Endodermal cell (in vitro differentiated cells): ENCODE data around the gene LYPD4. TPM values are rescaled to one million over a fixed set of nuclear protein-coding genes. Genes with fewer than 3 reads are reported as not detected.

ENCODE experiments used
- DNase-seq: peaks from one replicate; pipeline ENCODE4 v3.0.0-alpha.2; 2017
- H3K27ac ChIP-seq: 2 replicates; pipeline ENCODE4 v1.5.1; 2013; ENCODE audit warnings: mild to moderate bottlenecking, low read depth, low read length, moderate library complexity
- H3K27me3 ChIP-seq: 2 replicates; pipeline ENCODE4 v1.6.1; 2013; ENCODE audit warnings: mild to moderate bottlenecking, low read length, moderate library complexity; ENCODE audit not compliant: insufficient read depth, control insufficient read depth, poor library complexity, severe bottlenecking
- H3K36me3 ChIP-seq: 2 replicates; pipeline ENCODE4 v1.7.0; 2013; ENCODE audit warnings: mild to moderate bottlenecking, low read length, moderate library complexity; ENCODE audit not compliant: control insufficient read depth, insufficient read depth
- H3K4me1 ChIP-seq: one replicate; pipeline ENCODE4 v1.7.0; 2013; ENCODE audit warnings: low read length; ENCODE audit not compliant: control insufficient read depth, insufficient read depth
- H3K4me3 ChIP-seq: 2 replicates; pipeline ENCODE4 v1.5.1; 2013; ENCODE audit warnings: mild to moderate bottlenecking, low read length, moderate library complexity
- H3K9ac ChIP-seq: 2 replicates; pipeline ENCODE4 v1.6.1; 2013; ENCODE audit warnings: mild to moderate bottlenecking, low read length, moderate library complexity; ENCODE audit not compliant: poor library complexity, severe bottlenecking; ENCODE audit errors: extremely low read depth
- H3K9me3 ChIP-seq: 2 replicates; pipeline ENCODE4 v1.6.1; 2013; ENCODE audit warnings: mild to moderate bottlenecking, low read length, moderate library complexity; ENCODE audit not compliant: control insufficient read depth
- H3K27ac Mint-ChIP-seq: 2 replicates; pipeline ENCODE4 v1.8.0; 2020; ENCODE audit warnings: mixed read lengths
- H3K27me3 Mint-ChIP-seq: 2 replicates; pipeline ENCODE4 v1.8.0; 2021; ENCODE audit warnings: mild to moderate bottlenecking, mixed read lengths; ENCODE audit not compliant: insufficient read depth
- H3K36me3 Mint-ChIP-seq: 2 replicates; pipeline ENCODE4 v1.8.0; 2020; ENCODE audit warnings: low read depth, mixed read lengths
- H3K4me1 Mint-ChIP-seq: 2 replicates; pipeline ENCODE4 v1.8.0; 2020; ENCODE audit warnings: mixed read lengths
- H3K4me3 Mint-ChIP-seq: 2 replicates; pipeline ENCODE4 v1.8.0; 2020; ENCODE audit warnings: mild to moderate bottlenecking, moderate library complexity, mixed read lengths
- H3K9me3 Mint-ChIP-seq: 2 replicates; pipeline ENCODE4 v1.8.0; 2020; ENCODE audit warnings: mild to moderate bottlenecking, mixed read lengths
- WGBS, 2 experiments: methylation state at CpG; one replicate each; pipeline versions ENCODE4 v1.1.5 to v1.1.7; 2013; ENCODE audit warnings: missing lambda C conversion rate in 2 of 2, mixed read lengths in 1 of 2; ENCODE audit not compliant: insufficient coverage in 1 of 2, insufficient read length in 1 of 2; 5-methylcytosine and 5-hydroxymethylcytosine counted together
- total RNA-seq, 2 donors: library from RNA; stranded (reverse); fragmentation: NEBNext Ultra II Directional in 1 of 2; extraction: Animal tissue kit (Norgen Biotek cat#: 25700) in 1 of 2; gene quantifications; 2 replicates in 1 of 2; 3 replicates in 1 of 2; pipeline ENCODE4 v1.2.1, GENCODE V29; 2021
- TF ChIP-seq, protein P1 (sequence below): fragments of 200-600 bp; sonication (generic); conservative IDR thresholded peaks from 2 replicates; pipeline ENCODE4 v1.5.0; 2021; ENCODE audit warnings: antibody characterized with exemption, mild to moderate bottlenecking

LYPD4 gene
- total RNA-seq, 2 donors from 2014 or later, result not detected

DNA sequence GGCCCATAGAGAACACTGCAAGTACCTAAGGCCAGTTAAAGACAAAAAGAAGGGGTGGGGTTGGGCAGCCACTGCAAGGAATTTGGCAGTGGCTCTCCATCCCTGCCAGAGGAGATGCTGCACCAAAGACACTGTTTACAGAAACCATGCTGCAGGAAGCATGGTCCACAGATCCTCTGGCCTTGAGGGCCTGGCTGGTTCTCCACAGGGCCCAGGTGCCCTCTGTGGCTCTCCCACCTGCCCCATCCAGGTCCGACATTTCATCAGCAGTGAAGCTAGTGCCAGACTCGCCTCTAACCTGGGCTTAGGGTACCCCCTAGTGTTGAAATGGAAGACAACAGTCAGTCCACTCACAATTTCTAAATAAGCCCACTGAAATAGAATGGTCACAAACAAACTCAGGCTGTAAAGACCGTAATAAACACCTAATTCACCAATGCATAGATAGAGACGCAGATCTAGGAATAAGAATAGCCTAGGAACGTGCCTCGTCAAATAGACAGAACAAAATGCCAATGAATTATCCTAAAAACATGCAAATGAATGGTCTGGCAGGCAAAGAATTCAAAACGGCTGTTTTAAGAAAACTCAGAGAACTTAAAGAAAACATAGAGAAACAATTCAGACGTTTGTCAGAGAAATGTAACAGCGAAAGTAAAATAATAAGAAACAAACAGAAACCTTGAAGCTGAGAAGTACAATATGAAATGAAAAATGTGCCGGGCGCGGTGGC is 23.3 kb downstream of the LYPD4 start:
- peak; percentile 84 for DNase-seq
- no peak overlapping the region for H3K27ac ChIP-seq
- no peaks in the 10 kb centered on the region for H3K36me3 ChIP-seq
- Mint-ChIP-seq H3K27ac (no peak overlapping the region), H3K9me3 (peaks cover 2% of the 10 kb centered on the region), H3K36me3 (no peaks in the 10 kb centered on the region), H3K4me3 (no peak overlapping the region), H3K27me3 (peaks cover 1% of the 10 kb centered on the region), H3K4me1 (no peaks in the 10 kb centered on the region)
- no peaks in the 10 kb centered on the region for H3K27me3 ChIP-seq
- H3K4me3 ChIP-seq, result no peak overlapping the region
- no peaks in the 10 kb centered on the region for H3K9me3 ChIP-seq
- H3K9ac ChIP-seq, result no peak overlapping the region
- no peaks in the 10 kb centered on the region for H3K4me1 ChIP-seq
- 48 to 61% methylated on average over 8 to 12 of the region's 12 CpGs for WGBS, 2 experiments
- TF ChIP-seq, protein P1, sequence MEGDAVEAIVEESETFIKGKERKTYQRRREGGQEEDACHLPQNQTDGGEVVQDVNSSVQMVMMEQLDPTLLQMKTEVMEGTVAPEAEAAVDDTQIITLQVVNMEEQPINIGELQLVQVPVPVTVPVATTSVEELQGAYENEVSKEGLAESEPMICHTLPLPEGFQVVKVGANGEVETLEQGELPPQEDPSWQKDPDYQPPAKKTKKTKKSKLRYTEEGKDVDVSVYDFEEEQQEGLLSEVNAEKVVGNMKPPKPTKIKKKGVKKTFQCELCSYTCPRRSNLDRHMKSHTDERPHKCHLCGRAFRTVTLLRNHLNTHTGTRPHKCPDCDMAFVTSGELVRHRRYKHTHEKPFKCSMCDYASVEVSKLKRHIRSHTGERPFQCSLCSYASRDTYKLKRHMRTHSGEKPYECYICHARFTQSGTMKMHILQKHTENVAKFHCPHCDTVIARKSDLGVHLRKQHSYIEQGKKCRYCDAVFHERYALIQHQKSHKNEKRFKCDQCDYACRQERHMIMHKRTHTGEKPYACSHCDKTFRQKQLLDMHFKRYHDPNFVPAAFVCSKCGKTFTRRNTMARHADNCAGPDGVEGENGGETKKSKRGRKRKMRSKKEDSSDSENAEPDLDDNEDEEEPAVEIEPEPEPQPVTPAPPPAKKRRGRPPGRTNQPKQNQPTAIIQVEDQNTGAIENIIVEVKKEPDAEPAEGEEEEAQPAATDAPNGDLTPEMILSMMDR, result peak; percentile 85

DNA sequence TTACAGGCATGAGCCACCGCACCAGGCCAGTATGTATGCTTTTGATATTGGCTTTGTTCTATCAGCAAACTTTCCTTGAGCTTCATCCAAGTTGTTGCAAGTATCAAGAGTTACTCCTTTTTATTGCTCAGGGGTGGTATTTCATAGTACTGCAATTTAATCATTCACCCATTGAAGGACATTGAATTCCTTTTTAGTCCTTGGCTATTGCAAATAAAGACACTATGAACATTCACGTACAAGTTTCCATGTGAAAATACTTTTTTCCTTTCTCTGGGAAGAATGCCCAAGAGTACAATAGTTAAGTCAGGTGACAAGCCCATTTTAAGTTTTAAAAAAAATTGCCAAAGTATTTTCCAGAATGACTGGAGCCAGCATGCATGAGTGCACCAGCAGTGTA is 27.7 kb downstream of the LYPD4 start:
- Mint-ChIP-seq H3K36me3 (no peaks in the 10 kb centered on the region), H3K9me3 (peaks cover 15% of the 10 kb centered on the region), H3K27ac (no peak overlapping the region), H3K4me3 (no peak overlapping the region), H3K4me1 (no peaks in the 10 kb centered on the region), H3K27me3 (peaks cover 1% of the 10 kb centered on the region)
- DNase-seq, result no peak
- TF ChIP-seq, protein P1, result no peak
- Histone ChIP-seq H3K27ac (no peak overlapping the region), H3K4me1 (no peaks in the 10 kb centered on the region), H3K27me3 (peaks cover 11% of the 10 kb centered on the region), H3K36me3 (no peaks in the 10 kb centered on the region), H3K9ac (no peak overlapping the region), H3K4me3 (no peak overlapping the region), H3K9me3 (no peaks in the 10 kb centered on the region)
- 85 to 100% methylated on average over 2 of the region's 2 CpGs for WGBS, 2 experiments

DNA sequence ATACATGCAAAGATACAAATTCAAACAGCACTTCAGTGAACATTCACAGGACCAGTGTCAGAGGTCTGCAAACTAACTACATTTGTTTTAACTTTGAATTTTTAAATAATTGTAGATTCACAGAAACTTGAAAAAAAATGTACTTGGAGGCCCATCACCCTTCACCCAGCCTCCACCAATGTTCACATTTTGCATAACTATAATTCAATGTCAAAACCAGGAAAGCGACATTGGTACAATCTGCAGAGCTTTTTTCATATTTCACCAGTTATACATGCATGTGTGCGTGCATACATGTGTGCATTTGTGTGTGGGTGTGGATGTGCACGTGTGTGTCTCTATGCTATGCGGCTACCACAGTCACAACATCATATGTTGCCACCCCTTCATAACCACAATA is 29.2 kb downstream of the LYPD4 start:
- Histone ChIP-seq H3K36me3 (no peaks in the 10 kb centered on the region), H3K9me3 (no peaks in the 10 kb centered on the region), H3K27me3 (peaks cover 11% of the 10 kb centered on the region), H3K4me1 (no peaks in the 10 kb centered on the region), H3K27ac (no peak overlapping the region), H3K4me3 (no peak overlapping the region), H3K9ac (no peak overlapping the region)
- Mint-ChIP-seq H3K4me1 (no peaks in the 10 kb centered on the region), H3K27ac (no peak overlapping the region), H3K27me3 (peaks cover 1% of the 10 kb centered on the region), H3K4me3 (no peak overlapping the region), H3K36me3 (no peaks in the 10 kb centered on the region), H3K9me3 (peaks cover 15% of the 10 kb centered on the region)
- TF ChIP-seq, protein P1, result no peak
- 33% methylated on average over 2 of the region's 4 CpGs; no CpG with 5 or more reads in 1 of the 2 experiments for WGBS, 2 experiments
- DNase-seq, result no peak
